ENCODE data around the gene TAF4. TPM values are rescaled to one million over a fixed set of nuclear protein-coding genes. Genes with fewer than 3 reads are reported as not detected.

The TAF4 gene
- total and polyA plus RNA-seq, 2 of the 13 experiments (the other 11 are each of a cell fraction or from before 2014, with no cell fraction given) = 5.9 to 12.0 TPM

- no peak for TF ChIP-seq ARID4A (CRISPR knock-in tag; IDR thresholded peaks at IDR 0.05; ENCODE audit: borderline replicate concordance)
- TF ChIP-seq ATF1 (CRISPR knock-in tag; IDR thresholded peaks at IDR 0.05) = no peak
- TF ChIP-seq KLF9 (CRISPR knock-in tag; IDR thresholded peaks at IDR 0.05; ENCODE audit: low read depth) = no peak
- no peak; the same call in 1 of the 2 replicates for TF ChIP-seq PHF21A (CRISPR knock-in tag; IDR thresholded peaks at IDR 0.05)
- TF ChIP-seq ZNF674 (CRISPR knock-in tag; IDR thresholded peaks at IDR 0.05; ENCODE audit: low read depth) = no peak
- TF ChIP-seq ZNF629 (CRISPR knock-in tag; conservative IDR thresholded peaks at IDR 0.05) = no peak
- no peak for TF ChIP-seq ZBTB49 (CRISPR knock-in tag; IDR thresholded peaks at IDR 0.05; ENCODE audit: borderline replicate concordance)
- no peak for TF ChIP-seq PRMT3 (CRISPR knock-in tag; IDR thresholded peaks at IDR 0.05; ENCODE audit: borderline replicate concordance, low read depth)
- no peak for TF ChIP-seq PRDM15 (CRISPR knock-in tag; IDR thresholded peaks at IDR 0.05)
- TF ChIP-seq MIER2 (CRISPR knock-in tag; IDR thresholded peaks at IDR 0.05) = no peak
- no peak for TF ChIP-seq NFE2 (CRISPR knock-in tag; IDR thresholded peaks at IDR 0.05)
- TF ChIP-seq ZNF547 (CRISPR knock-in tag; IDR thresholded peaks at IDR 0.05) = no peak
- TF ChIP-seq ELF3 (CRISPR knock-in tag; IDR thresholded peaks at IDR 0.05) = no peak
- TF ChIP-seq NPAS2 (CRISPR knock-in tag; IDR thresholded peaks at IDR 0.05; ENCODE audit: borderline replicate concordance) = no peak
- no peak for TF ChIP-seq BHLHE40 (IDR thresholded peaks at IDR 0.05; ENCODE audit: low read length)
- no peak for TF ChIP-seq ZNF282 (IDR thresholded peaks at IDR 0.05; ENCODE audit: partially characterized antibody)
- no peak for TF ChIP-seq GPN1 (CRISPR knock-in tag; IDR thresholded peaks at IDR 0.05; ENCODE audit: borderline replicate concordance)
- no peak for TF ChIP-seq ZNF33A (CRISPR knock-in tag; IDR thresholded peaks at IDR 0.05; ENCODE audit: borderline replicate concordance)
- TF ChIP-seq ZMYM2 (CRISPR knock-in tag; IDR thresholded peaks at IDR 0.05) = no peak
- TF ChIP-seq ETV6 (CRISPR knock-in tag; conservative IDR thresholded peaks at IDR 0.05) = no peak
These were observed 39.7 kb downstream of the TAF4 start (continued) for GRCh38 chr20:62025832-62026563.

Data from HepG2 (cell line).